Measurements from ENCODE around the gene FDX2. TPM values are rescaled to one million over a fixed set of nuclear protein-coding genes. Genes with fewer than 3 reads are reported as not detected.

The FDX2 gene
- total and polyA plus RNA-seq, 2 of the 13 experiments (the other 11 are each of a cell fraction or from before 2014, with no cell fraction given) = 21.0 to 24.7 TPM

DNA sequence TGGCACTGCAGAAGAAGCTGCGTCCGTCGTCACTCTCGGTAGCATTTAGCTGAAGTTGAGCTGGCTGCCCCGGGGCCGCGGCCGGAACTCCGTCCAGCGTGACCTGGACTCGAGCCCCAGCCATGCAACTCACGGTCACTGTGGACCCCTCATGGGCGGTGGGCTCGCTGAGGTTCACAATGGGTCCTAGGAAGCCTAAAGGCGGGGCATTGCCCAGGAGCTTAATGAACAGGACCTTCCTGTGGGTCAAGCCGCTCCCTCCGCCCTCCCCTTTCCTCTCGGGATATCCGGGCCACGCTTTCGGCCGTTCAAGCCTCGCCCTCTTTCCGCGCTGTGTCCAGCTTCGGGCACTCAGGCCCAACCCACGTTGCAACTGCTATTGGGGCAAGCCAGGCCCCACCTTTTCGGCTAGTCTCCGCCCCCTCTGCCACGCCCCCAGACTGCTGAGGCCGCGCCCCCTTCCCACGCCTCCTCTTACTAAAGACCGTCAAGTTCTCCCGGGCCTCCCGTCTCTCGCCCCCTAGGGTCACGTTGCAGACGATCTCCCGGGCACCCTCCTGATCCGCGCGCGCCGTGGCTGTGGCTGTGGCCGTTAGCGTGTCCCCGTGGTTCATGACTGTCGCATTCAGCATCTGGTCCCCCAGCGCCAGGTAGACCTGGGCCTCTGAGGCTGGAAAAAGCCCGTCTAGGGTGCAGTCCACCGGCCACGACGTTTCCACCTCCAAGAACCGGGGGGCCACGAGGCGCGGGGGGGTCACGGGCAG lies 19.0 kb upstream of the FDX2 start (continued):
- 0 out of 2 replicates have a peak, but pooled peaks have one; percentile 17 for TF ChIP-seq CCDC6 (CRISPR knock-in tag; IDR thresholded peaks at IDR 0.05)
- 0 out of 2 replicates have a peak, but pooled peaks have one; percentile 66 for TF ChIP-seq ESRRA (CRISPR knock-in tag; IDR thresholded peaks at IDR 0.05; ENCODE audit: low read depth)
- 0 out of 2 replicates have a peak, but pooled peaks have one; percentile 35 for TF ChIP-seq ZNF766 (CRISPR knock-in tag; IDR thresholded peaks at IDR 0.05; ENCODE audit: borderline replicate concordance)
- TF ChIP-seq HNRNPK (IDR thresholded peaks at IDR 0.05; ENCODE audit: low read depth, low read length, poor library complexity, severe bottlenecking) = no peak
- no peak for TF ChIP-seq ATRX (CRISPR knock-in tag; IDR thresholded peaks at IDR 0.05; ENCODE audit: borderline replicate concordance)
- TF ChIP-seq, protein P1, sequence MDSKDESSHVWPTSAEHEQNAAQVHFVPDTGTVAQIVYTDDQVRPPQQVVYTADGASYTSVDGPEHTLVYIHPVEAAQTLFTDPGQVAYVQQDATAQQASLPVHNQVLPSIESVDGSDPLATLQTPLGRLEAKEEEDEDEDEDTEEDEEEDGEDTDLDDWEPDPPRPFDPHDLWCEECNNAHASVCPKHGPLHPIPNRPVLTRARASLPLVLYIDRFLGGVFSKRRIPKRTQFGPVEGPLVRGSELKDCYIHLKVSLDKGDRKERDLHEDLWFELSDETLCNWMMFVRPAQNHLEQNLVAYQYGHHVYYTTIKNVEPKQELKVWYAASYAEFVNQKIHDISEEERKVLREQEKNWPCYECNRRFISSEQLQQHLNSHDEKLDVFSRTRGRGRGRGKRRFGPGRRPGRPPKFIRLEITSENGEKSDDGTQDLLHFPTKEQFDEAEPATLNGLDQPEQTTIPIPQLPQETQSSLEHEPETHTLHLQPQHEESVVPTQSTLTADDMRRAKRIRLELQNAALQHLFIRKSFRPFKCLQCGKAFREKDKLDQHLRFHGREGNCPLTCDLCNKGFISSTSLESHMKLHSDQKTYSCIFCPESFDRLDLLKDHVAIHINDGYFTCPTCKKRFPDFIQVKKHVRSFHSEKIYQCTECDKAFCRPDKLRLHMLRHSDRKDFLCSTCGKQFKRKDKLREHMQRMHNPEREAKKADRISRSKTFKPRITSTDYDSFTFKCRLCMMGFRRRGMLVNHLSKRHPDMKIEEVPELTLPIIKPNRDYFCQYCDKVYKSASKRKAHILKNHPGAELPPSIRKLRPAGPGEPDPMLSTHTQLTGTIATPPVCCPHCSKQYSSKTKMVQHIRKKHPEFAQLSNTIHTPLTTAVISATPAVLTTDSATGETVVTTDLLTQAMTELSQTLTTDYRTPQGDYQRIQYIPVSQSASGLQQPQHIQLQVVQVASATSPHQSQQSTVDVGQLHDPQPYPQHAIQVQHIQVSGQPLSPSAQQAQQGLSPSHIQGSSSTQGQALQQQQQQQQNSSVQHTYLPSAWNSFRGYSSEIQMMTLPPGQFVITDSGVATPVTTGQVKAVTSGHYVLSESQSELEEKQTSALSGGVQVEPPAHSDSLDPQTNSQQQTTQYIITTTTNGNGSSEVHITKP (CRISPR knock-in tag; IDR thresholded peaks at IDR 0.05; ENCODE audit: low read depth) = peak; percentile 91
- TF ChIP-seq, protein P2, sequence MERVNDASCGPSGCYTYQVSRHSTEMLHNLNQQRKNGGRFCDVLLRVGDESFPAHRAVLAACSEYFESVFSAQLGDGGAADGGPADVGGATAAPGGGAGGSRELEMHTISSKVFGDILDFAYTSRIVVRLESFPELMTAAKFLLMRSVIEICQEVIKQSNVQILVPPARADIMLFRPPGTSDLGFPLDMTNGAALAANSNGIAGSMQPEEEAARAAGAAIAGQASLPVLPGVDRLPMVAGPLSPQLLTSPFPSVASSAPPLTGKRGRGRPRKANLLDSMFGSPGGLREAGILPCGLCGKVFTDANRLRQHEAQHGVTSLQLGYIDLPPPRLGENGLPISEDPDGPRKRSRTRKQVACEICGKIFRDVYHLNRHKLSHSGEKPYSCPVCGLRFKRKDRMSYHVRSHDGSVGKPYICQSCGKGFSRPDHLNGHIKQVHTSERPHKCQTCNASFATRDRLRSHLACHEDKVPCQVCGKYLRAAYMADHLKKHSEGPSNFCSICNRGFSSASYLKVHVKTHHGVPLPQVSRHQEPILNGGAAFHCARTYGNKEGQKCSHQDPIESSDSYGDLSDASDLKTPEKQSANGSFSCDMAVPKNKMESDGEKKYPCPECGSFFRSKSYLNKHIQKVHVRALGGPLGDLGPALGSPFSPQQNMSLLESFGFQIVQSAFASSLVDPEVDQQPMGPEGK (CRISPR knock-in tag; IDR thresholded peaks at IDR 0.05) = no peak; the same call in 1 of the 2 replicates
- TF ChIP-seq PHB2 (IDR thresholded peaks at IDR 0.05; ENCODE audit: partially characterized antibody) = no peak
- 0 out of 2 replicates have a peak, but pooled peaks have one; percentile 50 for TF ChIP-seq NCOA1 (CRISPR knock-in tag; IDR thresholded peaks at IDR 0.05)
- peak; percentile 93; the same call in 1 of the 3 replicates for TF ChIP-seq MXI1 (IDR thresholded peaks at IDR 0.05; ENCODE audit: borderline replicate concordance, low read depth, low read length)
- peak; percentile 57; the same call in 1 of the 2 replicates for TF ChIP-seq ZNF225 (CRISPR knock-in tag; IDR thresholded peaks at IDR 0.05)
- TF ChIP-seq ZNF501 (CRISPR knock-in tag; IDR thresholded peaks at IDR 0.05) = no peak; the same call in 1 of the 2 replicates
- peak; percentile 34; the same call in 1 of the 2 replicates for TF ChIP-seq ZIK1 (CRISPR knock-in tag; IDR thresholded peaks at IDR 0.05; ENCODE audit: borderline replicate concordance, low read depth)
- TF ChIP-seq HIVEP1 (CRISPR knock-in tag; IDR thresholded peaks at IDR 0.05) = no peak
- TF ChIP-seq, protein P3, sequence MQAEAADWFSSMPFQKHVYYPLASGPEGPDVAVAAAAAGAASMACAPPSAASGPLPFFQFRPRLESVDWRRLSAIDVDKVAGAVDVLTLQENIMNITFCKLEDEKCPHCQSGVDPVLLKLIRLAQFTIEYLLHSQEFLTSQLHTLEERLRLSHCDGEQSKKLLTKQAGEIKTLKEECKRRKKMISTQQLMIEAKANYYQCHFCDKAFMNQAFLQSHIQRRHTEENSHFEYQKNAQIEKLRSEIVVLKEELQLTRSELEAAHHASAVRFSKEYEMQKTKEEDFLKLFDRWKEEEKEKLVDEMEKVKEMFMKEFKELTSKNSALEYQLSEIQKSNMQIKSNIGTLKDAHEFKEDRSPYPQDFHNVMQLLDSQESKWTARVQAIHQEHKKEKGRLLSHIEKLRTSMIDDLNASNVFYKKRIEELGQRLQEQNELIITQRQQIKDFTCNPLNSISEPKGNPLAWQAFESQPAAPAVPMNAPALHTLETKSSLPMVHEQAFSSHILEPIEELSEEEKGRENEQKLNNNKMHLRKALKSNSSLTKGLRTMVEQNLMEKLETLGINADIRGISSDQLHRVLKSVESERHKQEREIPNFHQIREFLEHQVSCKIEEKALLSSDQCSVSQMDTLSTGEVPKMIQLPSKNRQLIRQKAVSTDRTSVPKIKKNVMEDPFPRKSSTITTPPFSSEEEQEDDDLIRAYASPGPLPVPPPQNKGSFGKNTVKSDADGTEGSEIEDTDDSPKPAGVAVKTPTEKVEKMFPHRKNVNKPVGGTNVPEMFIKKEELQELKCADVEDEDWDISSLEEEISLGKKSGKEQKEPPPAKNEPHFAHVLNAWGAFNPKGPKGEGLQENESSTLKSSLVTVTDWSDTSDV (CRISPR knock-in tag; IDR thresholded peaks at IDR 0.05) = no peak
- no peak for TF ChIP-seq ZNF629 (CRISPR knock-in tag; conservative IDR thresholded peaks at IDR 0.05)
- TF ChIP-seq ZNF446 (CRISPR knock-in tag; IDR thresholded peaks at IDR 0.05) = no peak
- TF ChIP-seq SIX1 (CRISPR knock-in tag; IDR thresholded peaks at IDR 0.05; ENCODE audit: borderline replicate concordance) = no peak
- no peak for TF ChIP-seq ZBTB8A (CRISPR knock-in tag; IDR thresholded peaks at IDR 0.05; ENCODE audit: borderline replicate concordance, low read depth)
